Peyer's patch (tissue), 4 donors: ENCODE data around the gene ZBP1. TPM values are rescaled to one million over a fixed set of nuclear protein-coding genes. Genes with fewer than 3 reads are reported as not detected.

Source experiments
- DNase-seq, 3 donors: peaks; one replicate each; pipeline ENCODE4 v3.0.0-alpha.2; 2017 to 2019
- H3K27ac ChIP-seq, 4 donors: fragments of 200-600 bp; sonication (generic); one replicate each; pipeline ENCODE4 v1.5.1; 2016 to 2019
- H3K27me3 ChIP-seq, 2 donors: fragments of 200-600 bp; sonication (generic); one replicate each; pipeline ENCODE4 v1.5.1; 2019
- H3K36me3 ChIP-seq, 3 donors: fragments of 200-600 bp; sonication (generic); one replicate each; pipeline ENCODE4 v1.5.1; 2016 to 2019
- H3K4me1 ChIP-seq, 4 donors: fragments of 200-600 bp; sonication (generic); one replicate each; pipeline ENCODE4 v1.5.1; 2016 to 2019
- H3K4me3 ChIP-seq, 4 donors: fragments of 200-600 bp; sonication (generic); 1 replicate in 3 of 4; 2 replicates in 1 of 4; pipeline ENCODE4 v1.5.1; 2016 to 2019; ENCODE audit warnings: mild to moderate bottlenecking in 1 of 4
- H3K9me3 ChIP-seq, 4 donors: fragments of 200-600 bp; sonication (generic); one replicate each; pipeline ENCODE4 v1.5.1; 2016 to 2019; ENCODE audit warnings: mild to moderate bottlenecking in 1 of 4
- POLR2A ChIP-seq, 2 donors: fragments of 450-650 bp; IDR thresholded peaks; one replicate each; pipeline ENCODE4 v1.5.1; 2017; ENCODE audit warnings: antibody characterized with exemption in 2 of 2, mild to moderate bottlenecking in 2 of 2, moderate library complexity in 2 of 2
- total RNA-seq, 4 donors: library from RNA; depleted of rRNA; stranded (reverse); fragments of >200 nt; gene quantifications; one replicate each; pipeline ENCODE4 v1.1.0, GENCODE V29; 2016
- TF ChIP-seq, protein P1 (sequence below), 6 experiments: fragments of 450-650 bp in 4 of 6; fragments of 200-600 bp in 2 of 6; sonication (generic) in 1 of 6; IDR thresholded peaks; one replicate each; pipeline ENCODE4 v1.5.1; 2017 to 2019; ENCODE audit warnings: antibody characterized with exemption in 6 of 6, mild to moderate bottlenecking in 3 of 6, moderate library complexity in 1 of 6

ZBP1 gene
- total RNA-seq, 4 donors from 2014 or later, result 2.3 to 14.0 (median 9.8) TPM; not detected in 1

- no peaks in the 10 kb centered on the region for H3K36me3 ChIP-seq
- peaks cover 0 to 23% (median 3%) of the 10 kb centered on the region in 4 donors for H3K4me1 ChIP-seq
- H3K27me3 ChIP-seq, result no peaks in the 10 kb centered on the region
- TF ChIP-seq, protein P1, sequence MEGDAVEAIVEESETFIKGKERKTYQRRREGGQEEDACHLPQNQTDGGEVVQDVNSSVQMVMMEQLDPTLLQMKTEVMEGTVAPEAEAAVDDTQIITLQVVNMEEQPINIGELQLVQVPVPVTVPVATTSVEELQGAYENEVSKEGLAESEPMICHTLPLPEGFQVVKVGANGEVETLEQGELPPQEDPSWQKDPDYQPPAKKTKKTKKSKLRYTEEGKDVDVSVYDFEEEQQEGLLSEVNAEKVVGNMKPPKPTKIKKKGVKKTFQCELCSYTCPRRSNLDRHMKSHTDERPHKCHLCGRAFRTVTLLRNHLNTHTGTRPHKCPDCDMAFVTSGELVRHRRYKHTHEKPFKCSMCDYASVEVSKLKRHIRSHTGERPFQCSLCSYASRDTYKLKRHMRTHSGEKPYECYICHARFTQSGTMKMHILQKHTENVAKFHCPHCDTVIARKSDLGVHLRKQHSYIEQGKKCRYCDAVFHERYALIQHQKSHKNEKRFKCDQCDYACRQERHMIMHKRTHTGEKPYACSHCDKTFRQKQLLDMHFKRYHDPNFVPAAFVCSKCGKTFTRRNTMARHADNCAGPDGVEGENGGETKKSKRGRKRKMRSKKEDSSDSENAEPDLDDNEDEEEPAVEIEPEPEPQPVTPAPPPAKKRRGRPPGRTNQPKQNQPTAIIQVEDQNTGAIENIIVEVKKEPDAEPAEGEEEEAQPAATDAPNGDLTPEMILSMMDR (IDR thresholded peaks at IDR 0.05), result peak in 1 of 6 experiments; percentile 39
- TF ChIP-seq POLR2A (IDR thresholded peaks at IDR 0.05), result no peak
- H3K4me3 ChIP-seq, result no peak overlapping the region
- H3K27ac ChIP-seq, result no peak overlapping the region
- no peaks in the 10 kb centered on the region for H3K9me3 ChIP-seq
- DNase-seq, result no peak
Measured at GRCh38 chr20:57573894-57574293, 46.3 kb downstream of the ZBP1 start.

- Histone ChIP-seq H3K4me3 (no peak overlapping the region), H3K27ac (no peak overlapping the region), H3K36me3 (no peaks in the 10 kb centered on the region), H3K27me3 (no peaks in the 10 kb centered on the region), H3K4me1 (peaks cover 0 to 22% (median 3%) of the 10 kb centered on the region in 4 donors), H3K9me3 (no peaks in the 10 kb centered on the region)
- no peak for TF ChIP-seq POLR2A (IDR thresholded peaks at IDR 0.05)
- TF ChIP-seq, protein P1 (IDR thresholded peaks at IDR 0.05), result no peak
- no peak for DNase-seq
Measured at GRCh38 chr20:57573242-57573641, 47.0 kb downstream of the ZBP1 start.

- Histone ChIP-seq H3K4me1 (peaks cover 0 to 16% (median 3%) of the 10 kb centered on the region in 4 donors), H3K9me3 (no peaks in the 10 kb centered on the region), H3K27ac (peak overlapping the region in 1 of 4 donors; percentile 61), H3K4me3 (no peak overlapping the region), H3K27me3 (no peaks in the 10 kb centered on the region), H3K36me3 (no peaks in the 10 kb centered on the region)
- TF ChIP-seq, protein P1 (IDR thresholded peaks at IDR 0.05), result no peak
- TF ChIP-seq POLR2A (IDR thresholded peaks at IDR 0.05), result no peak
- no peak for DNase-seq
Measured at GRCh38 chr20:57571782-57572416, 48.3 kb downstream of the ZBP1 start.

DNA sequence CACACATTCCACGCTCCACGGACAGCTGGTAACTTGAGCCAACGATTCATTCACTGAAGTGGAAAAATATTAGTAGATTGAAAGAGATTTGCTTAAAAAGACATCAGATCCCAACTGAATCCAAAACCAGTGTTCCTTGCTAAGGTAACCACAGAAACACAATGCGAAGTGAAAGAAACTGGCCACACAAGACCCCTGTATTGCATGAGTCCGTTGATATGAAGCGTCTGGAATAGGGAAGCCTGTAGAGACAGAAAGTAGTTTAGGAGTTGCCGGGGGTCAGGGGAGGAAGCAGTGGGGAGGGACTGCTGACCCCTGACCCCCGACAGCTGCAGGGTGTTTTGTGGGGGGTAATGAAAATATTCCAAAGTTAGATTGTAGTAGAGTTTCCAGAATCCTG is 49.3 kb downstream of the ZBP1 start:
- no peaks in the 10 kb centered on the region for H3K9me3 ChIP-seq
- H3K27me3 ChIP-seq, result no peaks in the 10 kb centered on the region
- DNase-seq, result no peak
- H3K36me3 ChIP-seq, result no peaks in the 10 kb centered on the region
- no peak overlapping the region for H3K4me3 ChIP-seq
- no peak for TF ChIP-seq POLR2A (IDR thresholded peaks at IDR 0.05)
- TF ChIP-seq, protein P1 (IDR thresholded peaks at IDR 0.05), result no peak
- H3K27ac ChIP-seq, result peak overlapping the region in 2 of 4 donors; percentile 31 to 63
- H3K4me1 ChIP-seq, result peaks cover 0 to 16% (median 3%) of the 10 kb centered on the region in 4 donors

- DNase-seq, result no peak
- peak overlapping the region in 2 of 4 donors; percentile 31 to 63 for H3K27ac ChIP-seq
- H3K36me3 ChIP-seq, result peaks cover 0 to 5% (median 0%) of the 10 kb centered on the region in 3 donors
- TF ChIP-seq, protein P1 (IDR thresholded peaks at IDR 0.05), result no peak
- peak in 1 of 2 donors; percentile 22 for TF ChIP-seq POLR2A (IDR thresholded peaks at IDR 0.05)
- H3K4me1 ChIP-seq, result peaks cover 0 to 16% (median 3%) of the 10 kb centered on the region in 4 donors
- no peak overlapping the region for H3K4me3 ChIP-seq
- no peaks in the 10 kb centered on the region for H3K9me3 ChIP-seq
- no peaks in the 10 kb centered on the region for H3K27me3 ChIP-seq
Measured at GRCh38 chr20:57570145-57570850, 49.9 kb downstream of the ZBP1 start.
